ENCODE data around the gene FAM89A. TPM values are rescaled to one million over a fixed set of nuclear protein-coding genes. Genes with fewer than 3 reads are reported as not detected.

FAM89A gene
- total and polyA plus RNA-seq, 9 of the 15 experiments (the other 6 are each of a cell fraction or from before 2014, with no cell fraction given): 8.7 to 66.2 (median 43.3) TPM

- TF ChIP-seq POLR2H (tag; IDR thresholded peaks at IDR 0.05; ENCODE audit: low read depth) (no peak; the same call in 1 of the 2 replicates), RBM22 (IDR thresholded peaks at IDR 0.05; ENCODE audit: low read depth, low read length, poor library complexity, severe bottlenecking) (no peak), CC2D1A (IDR thresholded peaks at IDR 0.05) (peak; percentile 73; the same call in 1 of the 2 replicates), PPARD (CRISPR knock-in tag; IDR thresholded peaks at IDR 0.05) (no peak), GTF2B (IDR thresholded peaks at IDR 0.05; ENCODE audit: extremely low read depth, insufficient read length) (no peak), MLX (CRISPR knock-in tag; conservative IDR thresholded peaks at IDR 0.05) (no peak), EHMT2 (IDR thresholded peaks at IDR 0.05) (no peak), PTTG1 (tag; IDR thresholded peaks at IDR 0.05; ENCODE audit: low read depth) (no peak), ZHX1 (conservative IDR thresholded peaks at IDR 0.05; ENCODE audit: low read length) (no peak), ZBTB26 (CRISPR knock-in tag; IDR thresholded peaks at IDR 0.05) (no peak), MXD1 (CRISPR knock-in tag; IDR thresholded peaks at IDR 0.05; ENCODE audit: borderline replicate concordance, poor library complexity, severe bottlenecking) (no peak), ZNF280B (CRISPR knock-in tag; IDR thresholded peaks at IDR 0.05) (no peak), L3MBTL2 (IDR thresholded peaks at IDR 0.05) (peak; percentile 43; the same call in 1 of the 2 replicates), RBM17 (IDR thresholded peaks at IDR 0.05; ENCODE audit: borderline replicate concordance, low read depth, low read length) (no peak), PML (IDR thresholded peaks at IDR 0.05; ENCODE audit: low read length) (peak; percentile 63), ARID2 (IDR thresholded peaks at IDR 0.05) (no peak), ZNF639 (CRISPR knock-in tag; conservative IDR thresholded peaks at IDR 0.05 in 1 of 2, IDR thresholded peaks at IDR 0.05 in 1 of 2) (0 out of 4 replicates have a peak, but pooled peaks of 1 of the 2 experiments have one; percentile 38)
Observed at GRCh38 chr1:231065510-231066241, 25.6 kb upstream of the FAM89A start (continued).

Measured in K562 (cell line).